ENCODE data around the gene LRWD1. TPM values are rescaled to one million over a fixed set of nuclear protein-coding genes. Genes with fewer than 3 reads are reported as not detected.

The LRWD1 gene
- polyA plus RNA-seq, 3 donors, result 15.5 to 17.5 (median 16.7) TPM

Other genes starting within 250 kb of the LRWD1 start
- 1 to 10 TPM; 2.9 to 4.1 (median 3.4) TPM for gene SH2B2, start 178.1 kb upstream of the LRWD1 start, polyA plus RNA-seq (ENCODE audit: insufficient read length in 3 of 3)
- 1 to 10 TPM; 1.3 to 2.4 (median 2.2) TPM for gene SPDYE6, start 108.5 kb upstream of the LRWD1 start, polyA plus RNA-seq (ENCODE audit: insufficient read length in 3 of 3)
- gene PRKRIP1, start 68.6 kb upstream of the LRWD1 start, polyA plus RNA-seq (ENCODE audit: insufficient read length in 3 of 3), result 10 to 100 TPM; 27.8 to 33.7 (median 28.7) TPM
- gene ORAI2, start 31.4 kb upstream of the LRWD1 start, polyA plus RNA-seq (ENCODE audit: insufficient read length in 3 of 3), result 10 to 100 TPM; 14.9 to 19.4 (median 17.8) TPM
- gene ALKBH4, start 121 bp upstream of the LRWD1 start, polyA plus RNA-seq (ENCODE audit: insufficient read length in 3 of 3), result 10 to 100 TPM in 1 of 3 donors, 1 to 10 TPM in 2; 9.7 to 12.3 (median 9.7) TPM
- gene POLR2J, start 13.9 kb downstream of the LRWD1 start, polyA plus RNA-seq (ENCODE audit: insufficient read length in 3 of 3), result 10 to 100 TPM; 25.4 to 28.1 (median 25.6) TPM
- gene RASA4B, start 52.8 kb downstream of the LRWD1 start, polyA plus RNA-seq (ENCODE audit: insufficient read length in 3 of 3), result 10 to 100 TPM in 1 of 3 donors, 1 to 10 TPM in 2; 5.4 to 11.7 (median 6.6) TPM
- gene UPK3BL2, start 78.7 kb downstream of the LRWD1 start, polyA plus RNA-seq (ENCODE audit: insufficient read length in 3 of 3), result 1 to 10 TPM; 4.4 to 5.0 (median 4.4) TPM
- 1 to 10 TPM in 2 of 3 donors, under 1 TPM in 1; 0.58 to 1.9 (median 1.1) TPM for gene SPDYE2, start 86.2 kb downstream of the LRWD1 start, polyA plus RNA-seq (ENCODE audit: insufficient read length in 3 of 3)
- gene POLR2J3, start 107.6 kb downstream of the LRWD1 start, polyA plus RNA-seq (ENCODE audit: insufficient read length in 3 of 3), result 10 to 100 TPM; 63.2 to 98.1 (median 98.0) TPM
- 10 to 100 TPM; 23.2 to 29.2 (median 25.9) TPM for gene RASA4, start 151.8 kb downstream of the LRWD1 start, polyA plus RNA-seq (ENCODE audit: insufficient read length in 3 of 3)
- gene UPK3BL1, start 177.8 kb downstream of the LRWD1 start, polyA plus RNA-seq (ENCODE audit: insufficient read length in 3 of 3), result 10 to 100 TPM in 1 of 3 donors, 1 to 10 TPM in 2; 5.8 to 11.4 (median 9.9) TPM
- gene SPDYE2B, start 185.3 kb downstream of the LRWD1 start, polyA plus RNA-seq (ENCODE audit: insufficient read length in 3 of 3), result 1 to 10 TPM in 1 of 3 donors, under 1 TPM in 2; 0.58 to 1.4 (median 0.76) TPM
- 1 to 10 TPM in 2 of 3 donors, under 1 TPM in 1; 0.97 to 2.7 (median 1.1) TPM for gene POLR2J2, start 206.7 kb downstream of the LRWD1 start, polyA plus RNA-seq (ENCODE audit: insufficient read length in 3 of 3)